Measurements from ENCODE around the gene NAIF1.
"Not testable (repeated sequence)": the region's sequence is repeated elsewhere in the genome, so short reads cannot be mapped to it uniquely, and the experiment has no call there.

Gene NAIF1

DNA sequence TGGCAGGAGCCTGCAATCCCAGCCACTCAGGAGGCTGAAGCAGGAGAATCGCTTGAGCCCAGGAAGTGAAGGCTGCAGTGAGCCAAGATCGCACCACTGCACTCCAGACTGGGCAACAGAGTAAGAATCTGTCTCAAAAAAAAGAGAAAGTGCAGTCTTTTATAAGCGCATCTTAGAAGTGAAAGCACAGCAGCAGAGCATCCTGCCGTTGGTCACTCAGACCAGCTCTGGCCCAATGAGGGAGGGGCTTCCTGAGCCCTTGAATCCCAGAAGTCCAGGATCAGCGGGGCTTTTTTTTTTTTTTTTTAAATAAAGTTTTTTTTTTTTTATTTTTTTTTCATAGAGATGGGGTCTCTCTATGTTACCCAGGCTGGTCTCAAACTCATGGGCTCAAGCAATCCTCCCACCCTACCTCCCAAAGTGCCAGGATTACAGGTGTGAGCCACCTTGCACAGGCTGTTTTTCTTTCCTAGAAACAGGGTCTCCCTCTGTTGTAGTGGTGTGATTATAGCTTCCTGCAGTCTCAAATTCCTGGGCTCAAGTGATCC, 42.3 kb downstream of the NAIF1 start:
- no peak for DNase-seq

DNA sequence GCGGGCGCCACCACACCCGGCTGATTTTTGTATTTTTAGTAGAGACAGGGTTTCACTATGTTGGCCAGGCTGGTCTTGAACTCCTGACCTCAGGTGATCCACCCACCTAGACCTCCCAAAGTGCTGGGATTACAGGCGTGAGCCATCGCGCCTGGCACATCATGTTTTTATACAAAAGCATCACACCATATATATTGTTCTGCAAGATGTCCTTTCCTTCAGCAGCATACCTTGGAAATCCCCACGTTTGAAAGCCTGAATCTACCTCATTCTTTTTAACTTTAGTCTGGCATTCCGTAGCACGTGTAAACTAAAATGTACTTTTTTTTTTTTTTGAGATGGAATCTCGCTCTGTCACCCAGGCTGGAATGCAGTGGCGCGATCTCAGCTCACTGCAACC, 43.4 kb downstream of the NAIF1 start:
- DNase-seq: not testable (repeated sequence)

GRCh38 chr9:128022886-128023285, 44.2 kb downstream of the NAIF1 start:
- no peak for DNase-seq

DNA sequence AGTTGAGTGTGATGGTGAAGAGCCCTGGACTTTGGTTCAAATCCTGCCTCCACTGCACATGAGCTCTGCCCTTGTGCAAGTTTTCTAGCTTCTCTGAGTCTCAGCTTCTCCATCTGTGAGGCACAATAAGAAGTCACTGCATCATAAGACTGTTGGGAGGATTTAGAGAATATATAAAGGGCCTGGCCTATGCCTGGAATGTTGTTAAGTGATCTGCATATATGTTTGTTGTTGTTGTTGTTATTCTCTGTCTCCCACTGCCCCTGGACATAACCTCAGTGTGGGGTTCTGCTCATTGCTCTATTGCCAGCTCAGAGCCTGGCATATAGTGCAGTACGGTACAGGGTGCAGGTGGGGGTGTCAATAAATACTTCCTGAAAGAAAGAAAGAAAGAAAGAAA, 46.0 kb downstream of the NAIF1 start:
- DNase-seq: no peak

- no peak for DNase-seq
Observed at GRCh38 chr9:128020692-128021091, 46.4 kb downstream of the NAIF1 start.

DNA sequence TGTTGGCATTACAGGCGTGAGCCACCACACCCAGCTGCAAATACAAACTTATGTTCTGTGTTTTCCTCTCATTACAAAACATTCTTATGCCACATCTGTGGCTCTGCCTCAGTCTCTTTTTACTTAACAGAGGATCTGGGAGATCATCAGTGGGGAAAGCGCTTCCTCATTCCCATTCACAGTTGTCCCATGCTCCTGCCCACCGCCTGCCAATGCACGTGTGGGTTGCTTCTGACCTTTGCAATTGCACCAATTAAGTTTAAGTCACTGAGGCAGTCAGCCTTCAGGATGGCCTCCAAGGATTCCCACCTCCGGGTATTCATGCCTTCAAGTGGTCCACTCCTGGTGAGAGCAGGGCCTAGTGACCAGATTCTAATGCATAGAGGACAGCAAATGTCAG, 51.4 kb downstream of the NAIF1 start:
- no peak for DNase-seq

All from activated CD4-positive, alpha-beta T cell treated with anti-CD3 and anti-CD28 coated beads, Interleukin-2, amount 50 U/mL, for 16 hours (primary cell).